ENCODE data around the gene ATF2.

ATF2 gene

GRCh38 chr2:175183674-175184073 is 15.7 kb upstream of the ATF2 start:
- Histone ChIP-seq H3K9me3 (replicated peaks in 1 of 2; ENCODE audit: control insufficient read depth in 2 of 2, insufficient read depth in 1 of 2, low read depth in 1 of 2, low read length in 2 of 2) (peaks cover 0 to 2% of the 10 kb centered on the region in 2 donors), H2BK15ac (ENCODE audit: low read length) (no peak overlapping the region), H3K27ac (replicated peaks; ENCODE audit: low read length) (no peak overlapping the region), H3K27me3 (ENCODE audit: control insufficient read depth in 3 of 3, insufficient read depth in 3 of 3, low read depth in 1 of 3, low read length in 3 of 3) (peaks cover 0 to 3% (median 0%) of the 10 kb centered on the region in 3 experiments), H3K4me3 (ENCODE audit: low read length in 2 of 2) (no peak overlapping the region), H2BK12ac (ENCODE audit: low read length) (no peak overlapping the region), H4K91ac (ENCODE audit: low read depth, low read length, poor library complexity) (no peak overlapping the region), H2BK120ac (ENCODE audit: low read depth, low read length) (no peak overlapping the region), H3K23ac (ENCODE audit: low read depth, low read length, poor library complexity) (no peak overlapping the region), H3K4me1 (ENCODE audit: control insufficient read depth in 2 of 2, insufficient read depth in 1 of 2, low read depth in 1 of 2, low read length in 2 of 2) (no peaks in the 10 kb centered on the region), H3K36me3 (replicated peaks in 1 of 2; ENCODE audit: control insufficient read depth in 2 of 2, insufficient read depth in 2 of 2, low read length in 2 of 2) (peaks cover 5 to 18% of the 10 kb centered on the region in 2 donors), H3K79me1 (ENCODE audit: low read depth, low read length) (no peaks in the 10 kb centered on the region), H2AK5ac (ENCODE audit: low read depth, low read length) (no peak overlapping the region), H3K4ac (ENCODE audit: low read length) (no peak overlapping the region), H3K14ac (ENCODE audit: low read length) (no peak overlapping the region), H2AFZ (ENCODE audit: low read length) (no peak overlapping the region), H3K4me2 (ENCODE audit: insufficient read depth, low read length, poor library complexity, severe bottlenecking) (no peak overlapping the region), H4K8ac (ENCODE audit: low read depth, low read length) (no peak overlapping the region), H3K18ac (ENCODE audit: low read length) (no peak overlapping the region), H2BK5ac (ENCODE audit: low read length) (no peak overlapping the region), H3K9ac (ENCODE audit: low read depth, low read length, poor library complexity) (no peak overlapping the region)
- no CpG with 5 or more reads among the region's 2 CpGs for WGBS, 2 donors (ENCODE audit: extremely low coverage in 2 of 2, insufficient read length in 2 of 2, insufficient replicate concordance in 1 of 2)
- no peak for DNase-seq (ENCODE audit: low spot score)

- no peak overlapping the region for H2BK5ac ChIP-seq (ENCODE audit: low read length)
- no peak overlapping the region for H3K23ac ChIP-seq (ENCODE audit: low read depth, low read length, poor library complexity)
- DNase-seq (ENCODE audit: low spot score), result no peak
- H2AK5ac ChIP-seq (ENCODE audit: low read depth, low read length), result no peak overlapping the region
- H3K9ac ChIP-seq (ENCODE audit: low read depth, low read length, poor library complexity), result no peak overlapping the region
- no peak overlapping the region for H2BK15ac ChIP-seq (ENCODE audit: low read length)
- H3K18ac ChIP-seq (ENCODE audit: low read length), result no peak overlapping the region
- peaks cover 7 to 36% of the 10 kb centered on the region in 2 donors for H3K36me3 ChIP-seq (replicated peaks in 1 of 2; ENCODE audit: control insufficient read depth in 2 of 2, insufficient read depth in 2 of 2, low read length in 2 of 2)
- H3K4me2 ChIP-seq (ENCODE audit: insufficient read depth, low read length, poor library complexity, severe bottlenecking), result no peak overlapping the region
- no peak overlapping the region for H3K27ac ChIP-seq (replicated peaks; ENCODE audit: low read length)
- no peak overlapping the region for H3K4ac ChIP-seq (ENCODE audit: low read length)
- H3K27me3 ChIP-seq (ENCODE audit: control insufficient read depth in 3 of 3, insufficient read depth in 3 of 3, low read depth in 1 of 3, low read length in 3 of 3), result peaks cover 0 to 3% (median 0%) of the 10 kb centered on the region in 3 experiments
- H3K4me1 ChIP-seq (ENCODE audit: control insufficient read depth in 2 of 2, insufficient read depth in 1 of 2, low read depth in 1 of 2, low read length in 2 of 2), result no peaks in the 10 kb centered on the region
- H4K91ac ChIP-seq (ENCODE audit: low read depth, low read length, poor library complexity), result no peak overlapping the region
- no peak overlapping the region for H3K14ac ChIP-seq (ENCODE audit: low read length)
- no peak overlapping the region for H2BK120ac ChIP-seq (ENCODE audit: low read depth, low read length)
- H3K79me1 ChIP-seq (ENCODE audit: low read depth, low read length), result no peaks in the 10 kb centered on the region
- WGBS, 2 donors (ENCODE audit: extremely low coverage in 2 of 2, insufficient read length in 2 of 2, insufficient replicate concordance in 1 of 2), result no CpG with 5 or more reads among the region's 5 CpGs
- no peak overlapping the region for H4K8ac ChIP-seq (ENCODE audit: low read depth, low read length)
- H2AFZ ChIP-seq (ENCODE audit: low read length), result peak overlapping the region; percentile 98
- peak overlapping the region in 1 of 2 donors; percentile 91 for H3K4me3 ChIP-seq (ENCODE audit: low read length in 2 of 2)
- H3K9me3 ChIP-seq (replicated peaks in 1 of 2; ENCODE audit: control insufficient read depth in 2 of 2, insufficient read depth in 1 of 2, low read depth in 1 of 2, low read length in 2 of 2), result peaks cover 0 to 2% of the 10 kb centered on the region in 2 donors
- no peak overlapping the region for H2BK12ac ChIP-seq (ENCODE audit: low read length)
Observed at GRCh38 chr2:175181877-175182308, 13.9 kb upstream of the ATF2 start.

DNA sequence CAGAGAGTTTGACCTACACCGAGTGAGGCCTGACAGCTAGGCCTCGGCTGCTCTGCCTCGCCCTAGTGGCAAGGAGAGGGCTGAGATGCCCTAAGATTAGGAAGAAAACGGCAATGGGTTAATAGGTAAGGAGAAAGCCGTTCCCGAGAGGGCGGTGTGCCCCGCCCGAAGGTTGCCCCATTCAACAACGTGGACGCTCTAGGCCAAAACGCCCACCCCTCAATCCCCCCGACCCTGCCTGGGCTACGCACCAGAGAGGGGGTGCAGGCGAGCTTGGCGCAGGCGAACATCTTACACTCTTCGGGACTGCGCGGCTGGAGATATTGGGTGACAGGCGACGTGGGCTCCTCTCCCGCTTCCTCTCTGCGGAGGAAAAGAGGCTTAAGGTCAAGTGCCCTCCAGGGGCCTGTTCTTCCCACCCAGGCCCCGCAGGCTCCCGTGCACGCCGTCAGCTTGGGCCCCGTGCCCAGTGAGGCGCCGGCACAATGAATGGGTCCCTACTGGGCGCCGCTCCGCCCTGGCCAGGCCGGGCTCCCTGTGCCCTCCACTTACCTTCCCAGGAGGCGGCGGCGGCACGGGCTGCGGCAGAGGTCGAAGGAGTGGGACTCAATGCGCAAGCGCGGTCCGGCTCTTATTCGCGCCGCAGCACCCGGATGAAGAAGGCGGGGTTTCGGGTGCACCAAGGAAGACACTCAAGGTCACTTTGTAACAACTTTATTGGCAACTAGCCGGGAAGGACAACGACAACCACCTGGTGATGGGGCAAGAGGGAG is 13.3 kb upstream of the ATF2 start, which contains the start of gene ATP5MC3:
Gene ATP5MC3 (minus strand): TSS at position 607 of the 773 bp plus-strand sequence. CDS start 317 bp downstream, at position 290.
- no peak within 1 kb of the TSS for H2BK120ac ChIP-seq (ENCODE audit: low read depth, low read length)
- peak within 1 kb of the TSS; percentile 45 for H3K27ac ChIP-seq (replicated peaks; ENCODE audit: low read length)
- H3K36me3 ChIP-seq (replicated peaks in 1 of 2; ENCODE audit: control insufficient read depth in 2 of 2, insufficient read depth in 2 of 2, low read length in 2 of 2), result peaks cover 7 to 42% of the 10 kb centered on the region in 2 donors
- H2BK5ac ChIP-seq (ENCODE audit: low read length), result no peak within 1 kb of the TSS
- no CpG with 5 or more reads among the region's 53 CpGs for WGBS, 2 donors (ENCODE audit: extremely low coverage in 2 of 2, insufficient read length in 2 of 2, insufficient replicate concordance in 1 of 2)
- peak; percentile 81 for DNase-seq (ENCODE audit: low spot score)
- peaks cover 0 to 2% (median 0%) of the 10 kb centered on the region in 3 experiments for H3K27me3 ChIP-seq (ENCODE audit: control insufficient read depth in 3 of 3, insufficient read depth in 3 of 3, low read depth in 1 of 3, low read length in 3 of 3)
- peak within 1 kb of the TSS; percentile 67 for H3K18ac ChIP-seq (ENCODE audit: low read length)
- H3K9ac ChIP-seq (ENCODE audit: low read depth, low read length, poor library complexity), result peak within 1 kb of the TSS; percentile 97
- H3K4me1 ChIP-seq (ENCODE audit: control insufficient read depth in 2 of 2, insufficient read depth in 1 of 2, low read depth in 1 of 2, low read length in 2 of 2), result no peaks in the 10 kb centered on the region
- no peak within 1 kb of the TSS for H3K14ac ChIP-seq (ENCODE audit: low read length)
- peak within 1 kb of the TSS; percentile 85 to 91 for H3K4me3 ChIP-seq (ENCODE audit: low read length in 2 of 2)
- peaks cover 0 to 2% of the 10 kb centered on the region in 2 donors for H3K9me3 ChIP-seq (replicated peaks in 1 of 2; ENCODE audit: control insufficient read depth in 2 of 2, insufficient read depth in 1 of 2, low read depth in 1 of 2, low read length in 2 of 2)
- no peak within 1 kb of the TSS for H3K4ac ChIP-seq (ENCODE audit: low read length)
- no peak within 1 kb of the TSS for H2BK12ac ChIP-seq (ENCODE audit: low read length)
- peak within 1 kb of the TSS; percentile 71 for H3K23ac ChIP-seq (ENCODE audit: low read depth, low read length, poor library complexity)
- no peak within 1 kb of the TSS for H2AK5ac ChIP-seq (ENCODE audit: low read depth, low read length)
- H3K4me2 ChIP-seq (ENCODE audit: insufficient read depth, low read length, poor library complexity, severe bottlenecking), result peak within 1 kb of the TSS; percentile 80
- no peak within 1 kb of the TSS for H4K8ac ChIP-seq (ENCODE audit: low read depth, low read length)
- H4K91ac ChIP-seq (ENCODE audit: low read depth, low read length, poor library complexity), result no peak within 1 kb of the TSS
- H2BK15ac ChIP-seq (ENCODE audit: low read length), result no peak within 1 kb of the TSS
- H3K79me1 ChIP-seq (ENCODE audit: low read depth, low read length), result no peaks in the 10 kb centered on the region
- peak within 1 kb of the TSS; percentile 98 for H2AFZ ChIP-seq (ENCODE audit: low read length)

- Histone ChIP-seq H3K4me3 (ENCODE audit: low read length in 2 of 2) (peak overlapping the region; percentile 85 to 91), H3K14ac (ENCODE audit: low read length) (no peak overlapping the region), H4K91ac (ENCODE audit: low read depth, low read length, poor library complexity) (no peak overlapping the region), H2BK5ac (ENCODE audit: low read length) (no peak overlapping the region), H2BK12ac (ENCODE audit: low read length) (no peak overlapping the region), H3K9ac (ENCODE audit: low read depth, low read length, poor library complexity) (peak overlapping the region; percentile 97), H2AK5ac (ENCODE audit: low read depth, low read length) (no peak overlapping the region), H3K27me3 (ENCODE audit: control insufficient read depth in 3 of 3, insufficient read depth in 3 of 3, low read depth in 1 of 3, low read length in 3 of 3) (no peaks in the 10 kb centered on the region), H2BK120ac (ENCODE audit: low read depth, low read length) (no peak overlapping the region), H3K9me3 (replicated peaks in 1 of 2; ENCODE audit: control insufficient read depth in 2 of 2, insufficient read depth in 1 of 2, low read depth in 1 of 2, low read length in 2 of 2) (peaks cover 0 to 2% of the 10 kb centered on the region in 2 donors), H2AFZ (ENCODE audit: low read length) (peak overlapping the region; percentile 98), H3K27ac (replicated peaks; ENCODE audit: low read length) (peak overlapping the region; percentile 45), H3K18ac (ENCODE audit: low read length) (peak overlapping the region; percentile 55), H3K4ac (ENCODE audit: low read length) (no peak overlapping the region), H3K4me1 (ENCODE audit: control insufficient read depth in 2 of 2, insufficient read depth in 1 of 2, low read depth in 1 of 2, low read length in 2 of 2) (no peaks in the 10 kb centered on the region), H3K23ac (ENCODE audit: low read depth, low read length, poor library complexity) (no peak overlapping the region), H3K79me1 (ENCODE audit: low read depth, low read length) (no peaks in the 10 kb centered on the region), H4K8ac (ENCODE audit: low read depth, low read length) (no peak overlapping the region), H2BK15ac (ENCODE audit: low read length) (no peak overlapping the region), H3K4me2 (ENCODE audit: insufficient read depth, low read length, poor library complexity, severe bottlenecking) (peak overlapping the region; percentile 80), H3K36me3 (replicated peaks in 1 of 2; ENCODE audit: control insufficient read depth in 2 of 2, insufficient read depth in 2 of 2, low read length in 2 of 2) (peaks cover 7 to 48% of the 10 kb centered on the region in 2 donors)
- no peak for DNase-seq (ENCODE audit: low spot score)
- WGBS, 2 donors (ENCODE audit: extremely low coverage in 2 of 2, insufficient read length in 2 of 2, insufficient replicate concordance in 1 of 2), result no CpG with 5 or more reads among the region's 10 CpGs
Observed at GRCh38 chr2:175180701-175181103, 12.7 kb upstream of the ATF2 start.
